HepG2 (cell line): ENCODE data around the gene MEIS3. TPM values are rescaled to one million over a fixed set of nuclear protein-coding genes. Genes with fewer than 3 reads are reported as not detected.

Experiments used
- CHD4 ChIP-seq: fragments of 200-600 bp; sonication (generic); IDR thresholded peaks from 2 replicates; pipeline ENCODE4 v1.7.0; 2017; ENCODE audit warnings: mild to moderate bottlenecking, low read length, borderline replicate concordance
- DMAP1 ChIP-seq: IDR thresholded peaks from 2 replicates; pipeline ENCODE4 v1.6.1; 2016
- DNMT3B ChIP-seq: conservative IDR thresholded peaks from 2 replicates; pipeline ENCODE4 v1.6.1; 2016; ENCODE audit warnings: missing biosample characterization, control low read depth
- ETV5 ChIP-seq: IDR thresholded peaks from 2 replicates; pipeline ENCODE4 v1.6.1; 2018; ENCODE audit warnings: missing biosample characterization, missing genetic modification reagents, inconsistent platforms, borderline replicate concordance
- GABPA ChIP-seq, 2 experiments: IDR thresholded peaks; 2 replicates each; pipeline ENCODE4 v1.6.1; 2011 to 2016; ENCODE audit warnings: low read depth in 2 of 2, low read length in 1 of 2, missing biosample characterization in 1 of 2, missing genetic modification characterization in 1 of 2
- KLF16 ChIP-seq, 2 experiments: sonication (generic) in 1 of 2; formaldehyde crosslinking in 1 of 2; IDR thresholded peaks; 2 replicates each; pipeline versions ENCODE4 v1.6.1 to v1.8.0; 2016 to 2023; ENCODE audit warnings: missing genetic modification reagents in 2 of 2, missing compliant biosample characterization in 1 of 2
- MIER3 ChIP-seq: IDR thresholded peaks from 2 replicates; pipeline ENCODE4 v1.6.1; 2016; ENCODE audit warnings: missing compliant biosample characterization, borderline replicate concordance
- NCOA5 ChIP-seq: sonication (generic); formaldehyde crosslinking; IDR thresholded peaks from 2 replicates; pipeline ENCODE4 v1.4.0; 2020; ENCODE audit warnings: missing genetic modification reagents
- NFYC ChIP-seq: IDR thresholded peaks from 2 replicates; pipeline ENCODE4 v1.6.1; 2016; ENCODE audit warnings: missing genetic modification reagents, missing compliant biosample characterization
- RFX3 ChIP-seq: IDR thresholded peaks from 2 replicates; pipeline ENCODE4 v1.6.1; 2016; ENCODE audit warnings: missing biosample characterization, missing genetic modification reagents
- SAP130 ChIP-seq: IDR thresholded peaks from 2 replicates; pipeline ENCODE4 v1.6.1; 2016; ENCODE audit warnings: low read depth
- STAT5B ChIP-seq: sonication (generic); formaldehyde crosslinking; IDR thresholded peaks from 2 replicates; pipeline ENCODE4 v1.4.0; 2020; ENCODE audit warnings: missing genetic modification reagents
- YY1 ChIP-seq: IDR thresholded peaks from 2 replicates; pipeline ENCODE4 v1.6.1; 2011; ENCODE audit warnings: low read length, low read depth, moderate library complexity, mild to moderate bottlenecking; ENCODE audit not compliant: insufficient read depth, insufficient replicate concordance
- ZFAT ChIP-seq: sonication (generic); formaldehyde crosslinking; conservative IDR thresholded peaks from 2 replicates; pipeline ENCODE4 v1.8.1; 2023; ENCODE audit warnings: missing genetic modification reagents, inconsistent platforms
- ZNF354B ChIP-seq: sonication (generic); formaldehyde crosslinking; IDR thresholded peaks from 2 replicates; pipeline ENCODE4 v1.8.0; 2022; ENCODE audit warnings: mild to moderate bottlenecking, missing genetic modification reagents
- ZNF646 ChIP-seq: sonication (generic); formaldehyde crosslinking; IDR thresholded peaks from 2 replicates; pipeline ENCODE4 v1.9.0; 2021; ENCODE audit warnings: mild to moderate bottlenecking, missing genetic modification reagents
- ZNF776 ChIP-seq: sonication (generic); formaldehyde crosslinking; IDR thresholded peaks from 2 replicates; pipeline ENCODE4 v1.4.0; 2020; ENCODE audit warnings: mild to moderate bottlenecking, missing genetic modification reagents
- ZSCAN25 ChIP-seq: sonication (generic); formaldehyde crosslinking; IDR thresholded peaks from 2 replicates; pipeline ENCODE4 v1.8.0; 2022; ENCODE audit warnings: mild to moderate bottlenecking, missing genetic modification reagents
- polyA plus RNA-seq, 8 experiments: library from polyadenylated mRNA; depleted of rRNA in 3 of 8; stranded (reverse) in 7 of 8; unstranded in 1 of 8; fragments of >200 nt; fragmentation: Illumina TruSeq in 4 of 8; extraction: Trizol in 4 of 8; gene quantifications; 2 replicates each; pipeline versions ENCODE4 v1.2.1 to v1.2.3, GENCODE V29; 2011 to 2016; ENCODE audit warnings: low read depth in 4 of 8, missing spikeins in 1 of 8, mixed read lengths in 1 of 8; ENCODE audit not compliant: insufficient read depth in 1 of 8
- total RNA-seq, 5 experiments: library from RNA; depleted of rRNA; stranded (reverse); fragments of >200 nt; fragmentation: Illumina TruSeq; extraction: Trizol; gene quantifications; 2 replicates each; pipeline ENCODE4 v1.2.3, GENCODE V29; 2016; ENCODE audit warnings: low read depth in 1 of 5
- TF ChIP-seq, protein P1 (sequence below): IDR thresholded peaks from 2 replicates; pipeline ENCODE4 v1.6.1; 2018; ENCODE audit warnings: missing genetic modification reagents, mild to moderate bottlenecking, missing compliant biosample characterization
- TF ChIP-seq, protein P2 (sequence below): sonication (generic); formaldehyde crosslinking; IDR thresholded peaks from 2 replicates; pipeline ENCODE4 v1.5.1; 2020; ENCODE audit warnings: mild to moderate bottlenecking, missing genetic modification reagents, moderate library complexity

The MEIS3 gene
- total and polyA plus RNA-seq, 2 of the 13 experiments (the other 11 are each of a cell fraction or from before 2014, with no cell fraction given), result 0.09 to 0.70 TPM

- peak; percentile 35; the same call in 1 of the 2 replicates for TF ChIP-seq ZNF646 (CRISPR knock-in tag)
- TF ChIP-seq, protein P1, sequence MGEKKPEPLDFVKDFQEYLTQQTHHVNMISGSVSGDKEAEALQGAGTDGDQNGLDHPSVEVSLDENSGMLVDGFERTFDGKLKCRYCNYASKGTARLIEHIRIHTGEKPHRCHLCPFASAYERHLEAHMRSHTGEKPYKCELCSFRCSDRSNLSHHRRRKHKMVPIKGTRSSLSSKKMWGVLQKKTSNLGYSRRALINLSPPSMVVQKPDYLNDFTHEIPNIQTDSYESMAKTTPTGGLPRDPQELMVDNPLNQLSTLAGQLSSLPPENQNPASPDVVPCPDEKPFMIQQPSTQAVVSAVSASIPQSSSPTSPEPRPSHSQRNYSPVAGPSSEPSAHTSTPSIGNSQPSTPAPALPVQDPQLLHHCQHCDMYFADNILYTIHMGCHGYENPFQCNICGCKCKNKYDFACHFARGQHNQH, result peak; percentile 69; the same call in 1 of the 2 replicates
- no peak for TF ChIP-seq ZFAT (CRISPR knock-in tag)
- no peak for TF ChIP-seq MIER3 (CRISPR knock-in tag)
- TF ChIP-seq DMAP1 (CRISPR knock-in tag), result peak; percentile 40; the same call in 1 of the 2 replicates
- no peak for TF ChIP-seq NCOA5 (CRISPR knock-in tag)
- 0 out of 4 replicates have a peak, but pooled peaks of 1 of the 2 experiments have one; percentile 49 for TF ChIP-seq KLF16 (CRISPR knock-in tag; IDR thresholded peaks at IDR 0.05)
- TF ChIP-seq ETV5, result peak; percentile 47; the same call in 1 of the 2 replicates
- no peak for TF ChIP-seq DNMT3B (CRISPR knock-in tag)
- no peak for TF ChIP-seq GABPA (IDR thresholded peaks at IDR 0.05; ENCODE audit: low read depth, low read length)
- TF ChIP-seq GABPA (CRISPR knock-in tag; IDR thresholded peaks at IDR 0.05; ENCODE audit: low read depth), result no peak
- TF ChIP-seq ZNF776 (CRISPR knock-in tag), result peak; percentile 82; the same call in 1 of the 2 replicates
- peak; percentile 36 for TF ChIP-seq YY1
- TF ChIP-seq ZSCAN25 (CRISPR knock-in tag), result peak; percentile 75
- TF ChIP-seq, protein P2, sequence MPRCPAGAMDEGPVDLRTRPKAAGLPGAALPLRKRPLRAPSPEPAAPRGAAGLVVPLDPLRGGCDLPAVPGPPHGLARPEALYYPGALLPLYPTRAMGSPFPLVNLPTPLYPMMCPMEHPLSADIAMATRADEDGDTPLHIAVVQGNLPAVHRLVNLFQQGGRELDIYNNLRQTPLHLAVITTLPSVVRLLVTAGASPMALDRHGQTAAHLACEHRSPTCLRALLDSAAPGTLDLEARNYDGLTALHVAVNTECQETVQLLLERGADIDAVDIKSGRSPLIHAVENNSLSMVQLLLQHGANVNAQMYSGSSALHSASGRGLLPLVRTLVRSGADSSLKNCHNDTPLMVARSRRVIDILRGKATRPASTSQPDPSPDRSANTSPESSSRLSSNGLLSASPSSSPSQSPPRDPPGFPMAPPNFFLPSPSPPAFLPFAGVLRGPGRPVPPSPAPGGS (CRISPR knock-in tag), result 0 out of 2 replicates have a peak, but pooled peaks have one; percentile 79
- no peak for TF ChIP-seq CHD4
- peak; percentile 27; the same call in 1 of the 2 replicates for TF ChIP-seq NFYC
- TF ChIP-seq STAT5B (CRISPR knock-in tag), result 0 out of 2 replicates have a peak, but pooled peaks have one; percentile 8
- TF ChIP-seq SAP130 (CRISPR knock-in tag), result peak; percentile 37
- TF ChIP-seq RFX3 (CRISPR knock-in tag), result no peak
- TF ChIP-seq ZNF354B (CRISPR knock-in tag), result no peak
Measured at GRCh38 chr19:47430041-47430802, 10.9 kb upstream of the MEIS3 start (continued).
